Spinal cord (tissue), 10 donors: ENCODE results near the gene CTNNA2. TPM values are rescaled to one million over a fixed set of nuclear protein-coding genes. Genes with fewer than 3 reads are reported as not detected.
"Not testable (repeated sequence)": the region's sequence is repeated elsewhere in the genome, so short reads cannot be mapped to it uniquely, and the experiment has no call there.

Source experiments
- DNase-seq, 6 donors: peaks; one replicate each; pipeline versions ENCODE4 v3.0.0 to v3.0.0-alpha.2; 2013 to 2015; ENCODE audit warnings: low spot score in 6 of 6, low read depth in 4 of 6
- H3K27ac ChIP-seq: one replicate; pipeline ENCODE4 v1.5.1; 2013; ENCODE audit warnings: low read depth, low read length, control low read depth
- H3K27me3 ChIP-seq: one replicate; pipeline ENCODE4 v1.6.1; 2013; ENCODE audit warnings: low read length; ENCODE audit not compliant: control insufficient read depth, insufficient read depth
- H3K36me3 ChIP-seq: one replicate; pipeline ENCODE4 v1.6.1; 2013; ENCODE audit warnings: low read length; ENCODE audit not compliant: control insufficient read depth, insufficient read depth
- H3K4me1 ChIP-seq: one replicate; pipeline ENCODE4 v1.6.1; 2013; ENCODE audit warnings: low read length; ENCODE audit not compliant: control insufficient read depth, insufficient read depth
- H3K4me3 ChIP-seq: one replicate; pipeline ENCODE4 v1.5.1; 2013; ENCODE audit warnings: low read depth, low read length, control low read depth
- H3K9me3 ChIP-seq: one replicate; pipeline ENCODE4 v1.6.1; 2013; ENCODE audit warnings: low read length; ENCODE audit not compliant: control insufficient read depth, insufficient read depth
- WGBS: methylation state at CpG from one replicate; pipeline ENCODE4 v1.1.5; 2013; ENCODE audit warnings: missing lambda C conversion rate; ENCODE audit not compliant: insufficient coverage; 5-methylcytosine and 5-hydroxymethylcytosine counted together
- polyA plus RNA-seq, 2 donors: library from polyadenylated mRNA; unstranded; fragments of 120-200 nt; gene quantifications; one replicate each; pipeline ENCODE4 v1.2.1, GENCODE V29; 2013; ENCODE audit not compliant: insufficient read length in 2 of 2
- total RNA-seq, 2 donors: library from RNA; depleted of rRNA in 1 of 2; stranded (reverse); fragments of 120-200 nt in 1 of 2; fragments of >200 nt in 1 of 2; gene quantifications; one replicate each; pipeline versions ENCODE4 v1.2.3 to v1.2.4, GENCODE V29; 2013 to 2014
- donor health status: healthy.

Gene CTNNA2
- total and polyA plus RNA-seq, 4 donors: 42.4 to 117 (median 84.7) TPM

DNA sequence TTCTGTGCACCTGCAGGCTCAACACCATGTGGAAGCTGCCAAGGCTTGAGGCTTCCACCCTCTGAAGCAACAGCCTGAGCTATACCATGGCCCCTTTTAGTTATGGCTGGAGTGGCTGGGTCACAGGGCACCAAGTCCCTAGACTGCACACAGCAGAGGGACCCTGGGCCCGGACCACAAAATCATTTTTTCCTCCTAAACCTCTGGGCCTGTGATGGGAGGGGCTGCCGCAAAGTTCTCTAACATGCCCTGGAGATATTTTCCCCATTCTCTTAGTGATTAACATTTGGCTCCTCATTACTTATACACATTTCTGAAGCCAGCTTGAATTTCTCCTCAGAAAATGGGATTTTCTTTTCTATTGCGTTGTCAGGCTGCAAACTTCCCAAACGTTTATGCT lies 691.1 kb downstream of the CTNNA2 start:
- not testable (repeated sequence) for H3K4me1 ChIP-seq, H3K36me3 ChIP-seq, H3K4me3 ChIP-seq, H3K27ac ChIP-seq, DNase-seq, H3K27me3 ChIP-seq, H3K9me3 ChIP-seq
- 98% methylated on average over 3 of the region's 4 CpGs for WGBS

- no CpG with 5 or more reads among the region's 2 CpGs for WGBS
- no peaks in the 10 kb centered on the region for H3K36me3 ChIP-seq
- H3K4me1 ChIP-seq: no peaks in the 10 kb centered on the region
- no peak overlapping the region for H3K4me3 ChIP-seq
- H3K9me3 ChIP-seq: peaks cover 6% of the 10 kb centered on the region
- no peak overlapping the region for H3K27ac ChIP-seq
- no peaks in the 10 kb centered on the region for H3K27me3 ChIP-seq
- no peak for DNase-seq
Measured at GRCh38 chr2:80205498-80205897, 692.6 kb downstream of the CTNNA2 start.

- no peaks in the 10 kb centered on the region for H3K36me3 ChIP-seq
- no peak overlapping the region for H3K4me3 ChIP-seq
- WGBS: 89% methylated on average over 3 of the region's 5 CpGs
- no peaks in the 10 kb centered on the region for H3K27me3 ChIP-seq
- no peaks in the 10 kb centered on the region for H3K9me3 ChIP-seq
- DNase-seq: no peak
- no peak overlapping the region for H3K27ac ChIP-seq
- no peaks in the 10 kb centered on the region for H3K4me1 ChIP-seq
Measured at GRCh38 chr2:80209458-80209857, 696.6 kb downstream of the CTNNA2 start.

GRCh38 chr2:80217446-80217845 lies 704.6 kb downstream of the CTNNA2 start:
- Histone ChIP-seq H3K36me3 (no peaks in the 10 kb centered on the region), H3K4me3 (no peak overlapping the region), H3K9me3 (peaks cover 1% of the 10 kb centered on the region), H3K27me3 (no peaks in the 10 kb centered on the region), H3K27ac (no peak overlapping the region), H3K4me1 (no peaks in the 10 kb centered on the region)
- DNase-seq: no peak

DNA sequence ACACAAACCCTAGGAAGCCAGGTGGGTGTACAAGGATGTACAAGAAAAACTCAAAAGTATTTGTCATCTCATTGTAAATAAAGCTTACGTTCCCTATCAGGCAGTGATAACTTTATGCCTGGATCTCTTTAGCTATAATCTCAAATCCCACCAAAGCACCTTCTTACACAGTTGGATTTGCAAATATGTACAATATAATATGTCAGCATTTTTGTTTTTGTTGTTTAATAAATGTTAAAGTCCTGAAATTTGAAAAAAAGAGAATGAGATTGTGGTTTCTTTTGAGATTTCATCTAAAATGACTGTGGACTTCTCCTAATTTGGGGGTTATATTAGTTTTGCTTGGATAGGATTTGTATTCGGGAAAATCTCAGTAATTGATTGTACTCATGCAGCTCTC lies 709.8 kb downstream of the CTNNA2 start:
- H3K27me3 ChIP-seq: no peaks in the 10 kb centered on the region
- WGBS: no CpG with 5 or more reads among the region's 2 CpGs
- H3K9me3 ChIP-seq: no peaks in the 10 kb centered on the region
- H3K27ac ChIP-seq: no peak overlapping the region
- DNase-seq: no peak
- no peak overlapping the region for H3K4me3 ChIP-seq
- no peaks in the 10 kb centered on the region for H3K4me1 ChIP-seq
- H3K36me3 ChIP-seq: no peaks in the 10 kb centered on the region

- Histone ChIP-seq H3K36me3 (no peaks in the 10 kb centered on the region), H3K4me3 (no peak overlapping the region), H3K27ac (no peak overlapping the region), H3K9me3 (no peaks in the 10 kb centered on the region), H3K4me1 (no peaks in the 10 kb centered on the region), H3K27me3 (no peaks in the 10 kb centered on the region)
- no peak for DNase-seq
- WGBS: no CpG with 5 or more reads among the region's 1 CpG
Measured at GRCh38 chr2:80231421-80231820, 718.6 kb downstream of the CTNNA2 start.

DNA sequence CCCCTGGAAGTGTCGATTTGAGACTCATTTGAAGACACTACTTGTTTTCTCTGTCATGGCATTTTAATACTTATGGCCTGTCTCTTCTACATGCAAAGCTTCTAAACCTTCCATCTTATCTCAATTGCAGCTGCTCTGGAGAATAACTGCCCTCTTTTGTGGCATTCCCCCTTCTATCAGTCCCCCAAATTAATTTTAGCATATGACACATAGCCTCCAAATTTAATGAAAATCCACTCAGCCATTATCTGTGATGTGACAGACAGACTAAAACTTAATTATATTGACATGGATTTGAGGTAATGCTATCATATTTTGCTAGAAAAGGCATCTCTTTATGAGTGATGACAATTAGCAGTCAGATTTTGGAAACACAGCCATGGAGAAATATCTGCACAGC lies 720.5 kb downstream of the CTNNA2 start:
- Histone ChIP-seq H3K4me1 (peaks cover 2% of the 10 kb centered on the region), H3K27ac (no peak overlapping the region), H3K4me3 (no peak overlapping the region), H3K27me3 (no peaks in the 10 kb centered on the region), H3K36me3 (no peaks in the 10 kb centered on the region), H3K9me3 (no peaks in the 10 kb centered on the region)
- DNase-seq: no peak
- WGBS: 88% methylated on average over 1 of the region's 1 CpG

DNA sequence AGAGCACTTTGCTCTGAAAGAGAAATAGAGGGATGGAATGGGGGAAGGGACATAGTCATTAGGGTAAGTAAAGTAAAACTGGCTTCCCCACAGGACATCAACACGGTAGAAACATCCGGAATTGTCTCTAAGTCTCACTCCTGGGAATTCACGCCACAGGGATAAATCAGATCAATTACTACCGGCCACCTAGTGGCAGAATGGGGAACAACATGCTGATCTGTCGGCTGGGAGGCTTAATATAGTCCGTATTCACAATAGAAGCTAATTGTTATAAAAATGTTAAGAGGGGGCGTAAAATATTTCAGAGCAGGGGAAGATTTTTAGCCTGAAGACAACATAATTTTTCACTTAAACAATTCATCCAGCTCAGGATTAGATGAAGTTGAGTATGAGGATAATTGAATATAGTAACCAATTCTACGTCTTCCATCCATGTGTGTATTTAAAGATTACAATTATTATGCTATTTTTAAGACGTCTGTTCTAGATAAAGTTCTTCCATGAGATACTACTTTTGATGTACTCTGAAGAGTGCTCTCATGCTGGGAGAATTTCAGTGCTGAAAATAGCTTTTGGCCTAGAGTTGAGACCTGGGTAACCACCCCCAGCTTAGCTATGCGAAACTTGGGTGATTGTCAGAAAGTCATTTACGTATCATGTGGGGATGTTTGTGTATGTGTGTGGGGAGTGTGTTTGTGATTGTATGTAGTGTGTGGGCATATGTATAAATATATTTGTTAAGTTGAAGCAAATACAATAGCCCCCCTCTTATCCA lies 726.0 kb downstream of the CTNNA2 start:
- Histone ChIP-seq H3K27ac (no peak overlapping the region), H3K4me1 (peaks cover 6% of the 10 kb centered on the region), H3K27me3 (no peaks in the 10 kb centered on the region), H3K9me3 (no peaks in the 10 kb centered on the region), H3K36me3 (no peaks in the 10 kb centered on the region), H3K4me3 (no peak overlapping the region)
- WGBS: 82% methylated on average over 1 of the region's 11 CpGs
- no peak for DNase-seq

GRCh38 chr2:80242355-80242910 lies 729.6 kb downstream of the CTNNA2 start:
- Histone ChIP-seq H3K27me3 (no peaks in the 10 kb centered on the region), H3K4me3 (no peak overlapping the region), H3K36me3 (no peaks in the 10 kb centered on the region), H3K4me1 (peaks cover 6% of the 10 kb centered on the region), H3K9me3 (no peaks in the 10 kb centered on the region), H3K27ac (no peak overlapping the region)
- WGBS: 46% methylated on average over 2 of the region's 3 CpGs
- peak in 2 of 6 donors; percentile 22 to 39 for DNase-seq

- Histone ChIP-seq H3K9me3 (no peaks in the 10 kb centered on the region), H3K4me3 (no peak overlapping the region), H3K4me1 (peaks cover 4% of the 10 kb centered on the region), H3K27ac (no peak overlapping the region), H3K36me3 (no peaks in the 10 kb centered on the region), H3K27me3 (no peaks in the 10 kb centered on the region)
- WGBS: 42% methylated on average over 2 of the region's 8 CpGs
- DNase-seq: no peak
Measured at GRCh38 chr2:80244905-80245584, 732.2 kb downstream of the CTNNA2 start.
